Lower lobe of right lung (tissue), 2 donors: ENCODE results near the gene MIPOL1. TPM values are rescaled to one million over a fixed set of nuclear protein-coding genes. Genes with fewer than 3 reads are reported as not detected.

Experiments
- ATAC-seq, 2 donors: fragments of 200-7000 bp; cut with Tn5 transposase; one replicate each; pipeline ENCODE4 v1.9.1; 2020 to 2022; ENCODE audit warnings: mild to moderate bottlenecking in 2 of 2, moderate library complexity in 2 of 2
- DNase-seq: peaks from one replicate; pipeline ENCODE4 v3.0.0-alpha.2; 2020
- H3K27ac ChIP-seq: fragments of 200-600 bp; one replicate; pipeline ENCODE4 v1.8.0; 2022
- H3K27me3 ChIP-seq: fragments of 200-600 bp; one replicate; pipeline ENCODE4 v1.8.0; 2022; ENCODE audit warnings: low read depth
- H3K36me3 ChIP-seq: fragments of 200-600 bp; one replicate; pipeline ENCODE4 v1.8.0; 2022; ENCODE audit warnings: mild to moderate bottlenecking
- H3K4me1 ChIP-seq: fragments of 200-600 bp; one replicate; pipeline ENCODE4 v1.8.0; 2022
- H3K4me3 ChIP-seq: fragments of 200-600 bp; one replicate; pipeline ENCODE4 v1.8.0; 2022; ENCODE audit warnings: mild to moderate bottlenecking
- H3K9me3 ChIP-seq: fragments of 200-600 bp; one replicate; pipeline ENCODE4 v1.8.0; 2022
- intact Hi-C: fragments of 100-400 bp; cut with DNase I; formaldehyde crosslinking; loops from one replicate; pipeline ENCODE4 v1.11.0; 2022
- total RNA-seq: library from RNA; stranded (reverse); fragmentation: NEBNext Ultra II Directional; extraction: Animal tissue kit (Norgen Biotek cat#: 25700); gene quantifications from one replicate; pipeline ENCODE4 v1.2.1, GENCODE V29; 2021
- TF ChIP-seq, protein P1 (sequence below): fragments of 200-600 bp; IDR thresholded peaks from one replicate; pipeline ENCODE4 v1.8.0; 2022; ENCODE audit warnings: antibody characterized with exemption, mild to moderate bottlenecking
- donor health status: DM: no; HTN: yes; CAD: no; lungs with severe emphysema.

MIPOL1 gene
- total RNA-seq, 1 donor from 2014 or later: 12.1 TPM

DNA sequence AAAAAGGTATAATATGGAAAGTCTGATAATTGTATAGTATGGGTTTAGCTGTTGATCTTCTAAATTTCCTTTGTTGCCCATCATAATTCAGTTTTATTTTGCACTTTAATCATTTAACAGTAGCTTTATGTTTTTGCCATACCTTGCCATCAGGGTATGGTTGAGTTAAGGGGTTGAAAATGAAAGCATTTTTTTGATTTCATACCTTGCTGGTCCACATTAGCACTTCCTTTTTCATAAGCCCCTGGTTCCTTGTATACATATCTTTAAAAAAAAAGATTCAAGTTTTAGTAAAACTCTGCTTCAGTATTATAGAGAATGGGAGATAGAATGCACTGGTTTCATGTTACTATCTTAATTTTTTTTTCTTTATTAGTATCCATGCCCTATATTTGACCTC lies 71.1 kb downstream of the MIPOL1 start:
- Histone ChIP-seq H3K9me3 (no peaks in the 10 kb centered on the region), H3K4me3 (no peak overlapping the region), H3K27ac (no peak overlapping the region), H3K27me3 (no peaks in the 10 kb centered on the region), H3K36me3 (no peaks in the 10 kb centered on the region), H3K4me1 (no peaks in the 10 kb centered on the region)
- TF ChIP-seq, protein P1, sequence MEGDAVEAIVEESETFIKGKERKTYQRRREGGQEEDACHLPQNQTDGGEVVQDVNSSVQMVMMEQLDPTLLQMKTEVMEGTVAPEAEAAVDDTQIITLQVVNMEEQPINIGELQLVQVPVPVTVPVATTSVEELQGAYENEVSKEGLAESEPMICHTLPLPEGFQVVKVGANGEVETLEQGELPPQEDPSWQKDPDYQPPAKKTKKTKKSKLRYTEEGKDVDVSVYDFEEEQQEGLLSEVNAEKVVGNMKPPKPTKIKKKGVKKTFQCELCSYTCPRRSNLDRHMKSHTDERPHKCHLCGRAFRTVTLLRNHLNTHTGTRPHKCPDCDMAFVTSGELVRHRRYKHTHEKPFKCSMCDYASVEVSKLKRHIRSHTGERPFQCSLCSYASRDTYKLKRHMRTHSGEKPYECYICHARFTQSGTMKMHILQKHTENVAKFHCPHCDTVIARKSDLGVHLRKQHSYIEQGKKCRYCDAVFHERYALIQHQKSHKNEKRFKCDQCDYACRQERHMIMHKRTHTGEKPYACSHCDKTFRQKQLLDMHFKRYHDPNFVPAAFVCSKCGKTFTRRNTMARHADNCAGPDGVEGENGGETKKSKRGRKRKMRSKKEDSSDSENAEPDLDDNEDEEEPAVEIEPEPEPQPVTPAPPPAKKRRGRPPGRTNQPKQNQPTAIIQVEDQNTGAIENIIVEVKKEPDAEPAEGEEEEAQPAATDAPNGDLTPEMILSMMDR: no peak
- no peak for ATAC-seq
- intact Hi-C loops: no loop called here
- no peak for DNase-seq

DNA sequence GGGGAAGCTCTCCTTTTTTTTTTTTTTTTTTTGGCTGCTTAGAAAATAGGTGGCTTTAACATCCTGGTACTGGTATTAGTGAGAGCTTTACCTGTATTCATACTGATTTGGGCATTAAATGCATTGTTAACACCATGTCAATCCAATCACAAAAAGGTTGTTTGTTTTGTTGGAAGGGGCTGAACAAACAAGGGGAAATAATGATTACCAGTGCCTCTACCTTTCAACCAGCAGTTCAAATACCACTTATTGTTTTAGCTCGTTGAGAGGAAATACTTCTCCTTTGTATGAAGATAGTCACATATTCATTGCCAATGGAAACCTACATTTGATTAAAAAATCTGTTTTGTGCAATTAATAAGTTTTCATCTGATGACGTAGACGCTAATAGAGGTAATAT lies 72.9 kb downstream of the MIPOL1 start:
- no peaks in the 10 kb centered on the region for H3K9me3 ChIP-seq
- H3K27ac ChIP-seq: no peak overlapping the region
- no peaks in the 10 kb centered on the region for H3K36me3 ChIP-seq
- TF ChIP-seq, protein P1: no peak
- H3K27me3 ChIP-seq: no peaks in the 10 kb centered on the region
- no peaks in the 10 kb centered on the region for H3K4me1 ChIP-seq
- no peak for ATAC-seq
- H3K4me3 ChIP-seq: no peak overlapping the region
- intact Hi-C loops: no loop called here
- no peak for DNase-seq

DNA sequence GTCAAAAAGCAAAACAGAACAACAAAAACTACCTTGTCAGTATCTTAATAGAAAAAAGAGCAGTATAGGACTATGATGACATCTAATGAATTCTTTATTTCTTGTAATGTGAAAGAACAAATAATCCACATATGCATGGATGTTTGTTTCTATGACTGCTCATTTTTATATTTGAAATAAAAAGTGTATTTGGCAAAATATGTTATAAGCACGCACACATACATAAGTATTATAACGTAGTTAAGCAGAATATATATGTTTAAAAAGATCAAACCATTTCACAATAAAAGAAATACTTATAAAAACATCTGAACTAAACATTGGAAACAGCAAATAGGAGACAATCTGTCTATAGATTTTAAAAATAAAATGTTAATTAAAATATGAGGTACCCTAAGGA lies 74.8 kb downstream of the MIPOL1 start:
- no peak for ATAC-seq
- Histone ChIP-seq H3K4me1 (no peaks in the 10 kb centered on the region), H3K9me3 (no peaks in the 10 kb centered on the region), H3K27me3 (no peaks in the 10 kb centered on the region), H3K36me3 (no peaks in the 10 kb centered on the region), H3K4me3 (no peak overlapping the region), H3K27ac (no peak overlapping the region)
- intact Hi-C loops: no loop called here
- TF ChIP-seq, protein P1: no peak
- no peak for DNase-seq

DNA sequence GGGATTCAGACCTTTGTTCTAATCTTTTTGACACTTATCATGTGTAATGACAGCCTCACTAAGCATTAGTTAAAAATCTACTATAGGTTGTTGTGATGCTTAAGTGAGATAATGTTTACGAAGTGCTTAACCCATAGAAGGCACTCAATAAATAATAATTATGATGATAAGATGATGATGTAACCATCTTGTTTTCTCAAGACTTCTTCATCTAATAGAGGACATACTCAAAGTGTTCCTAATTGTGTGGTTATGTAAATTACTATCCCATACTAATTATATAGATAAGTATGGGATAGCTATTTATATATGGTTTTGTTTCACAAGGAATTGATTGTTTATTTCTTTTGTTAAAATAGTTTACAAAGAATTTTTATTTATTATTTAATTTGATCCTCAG lies 76.9 kb downstream of the MIPOL1 start:
- ATAC-seq (no peak), DNase-seq (no peak)
- no peak overlapping the region for H3K27ac ChIP-seq
- H3K9me3 ChIP-seq: no peaks in the 10 kb centered on the region
- H3K4me1 ChIP-seq: no peaks in the 10 kb centered on the region
- TF ChIP-seq, protein P1: no peak
- no peaks in the 10 kb centered on the region for H3K27me3 ChIP-seq
- no peak overlapping the region for H3K4me3 ChIP-seq
- H3K36me3 ChIP-seq: no peaks in the 10 kb centered on the region
- intact Hi-C loops: no loop called here

DNA sequence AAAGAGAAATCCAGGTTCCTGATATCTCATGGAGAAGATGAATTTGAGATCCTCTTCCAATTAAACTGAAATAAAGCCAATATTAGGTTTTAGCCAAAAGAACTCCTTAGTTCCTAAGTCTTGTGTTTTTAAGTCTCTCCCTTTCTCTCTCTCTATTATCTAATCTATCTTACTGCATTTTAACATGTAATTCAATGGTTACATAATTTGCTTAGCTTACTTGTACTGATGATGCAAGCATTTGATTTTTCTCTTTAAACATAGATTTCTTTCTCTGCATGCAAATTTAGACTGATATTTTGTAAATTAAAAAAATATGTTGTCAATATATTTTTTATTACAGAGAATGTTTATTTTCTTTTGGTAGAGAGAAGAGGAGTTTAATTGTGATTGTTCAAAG lies 78.2 kb downstream of the MIPOL1 start:
- Histone ChIP-seq H3K27me3 (no peaks in the 10 kb centered on the region), H3K4me1 (no peaks in the 10 kb centered on the region), H3K27ac (no peak overlapping the region), H3K4me3 (no peak overlapping the region), H3K9me3 (no peaks in the 10 kb centered on the region), H3K36me3 (no peaks in the 10 kb centered on the region)
- no peak for DNase-seq
- TF ChIP-seq, protein P1: no peak
- intact Hi-C loops: no loop called here
- no peak for ATAC-seq
